ENCODE data around the gene HOXD3.

DNA sequence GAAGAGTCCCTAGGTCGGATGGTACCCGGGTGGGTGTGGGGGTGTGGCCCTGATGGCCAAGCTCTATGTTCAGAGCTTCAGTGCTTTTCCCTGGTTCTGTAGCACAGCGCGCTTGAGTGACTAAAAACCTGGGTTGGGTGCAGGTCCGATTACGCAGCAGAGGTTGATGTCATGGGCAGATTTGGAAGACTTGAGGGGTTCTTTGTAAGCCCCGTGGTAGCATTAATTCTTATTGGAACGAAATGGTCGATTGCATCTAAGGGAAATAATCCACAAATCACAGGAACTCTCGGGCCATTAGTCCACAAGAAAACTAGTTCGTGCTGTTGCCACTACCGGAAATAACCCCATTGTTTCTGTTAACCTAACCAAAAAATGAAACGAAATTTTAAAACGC lies 18.6 kb upstream of the HOXD3 start:
- TF ChIP-seq, protein P1, sequence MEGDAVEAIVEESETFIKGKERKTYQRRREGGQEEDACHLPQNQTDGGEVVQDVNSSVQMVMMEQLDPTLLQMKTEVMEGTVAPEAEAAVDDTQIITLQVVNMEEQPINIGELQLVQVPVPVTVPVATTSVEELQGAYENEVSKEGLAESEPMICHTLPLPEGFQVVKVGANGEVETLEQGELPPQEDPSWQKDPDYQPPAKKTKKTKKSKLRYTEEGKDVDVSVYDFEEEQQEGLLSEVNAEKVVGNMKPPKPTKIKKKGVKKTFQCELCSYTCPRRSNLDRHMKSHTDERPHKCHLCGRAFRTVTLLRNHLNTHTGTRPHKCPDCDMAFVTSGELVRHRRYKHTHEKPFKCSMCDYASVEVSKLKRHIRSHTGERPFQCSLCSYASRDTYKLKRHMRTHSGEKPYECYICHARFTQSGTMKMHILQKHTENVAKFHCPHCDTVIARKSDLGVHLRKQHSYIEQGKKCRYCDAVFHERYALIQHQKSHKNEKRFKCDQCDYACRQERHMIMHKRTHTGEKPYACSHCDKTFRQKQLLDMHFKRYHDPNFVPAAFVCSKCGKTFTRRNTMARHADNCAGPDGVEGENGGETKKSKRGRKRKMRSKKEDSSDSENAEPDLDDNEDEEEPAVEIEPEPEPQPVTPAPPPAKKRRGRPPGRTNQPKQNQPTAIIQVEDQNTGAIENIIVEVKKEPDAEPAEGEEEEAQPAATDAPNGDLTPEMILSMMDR (IDR thresholded peaks at IDR 0.05): no peak
- no peak for TF ChIP-seq POLR2A (IDR thresholded peaks at IDR 0.05)
